ENCODE results near the gene GGA2.

- no peak for TF ChIP-seq POLR2AphosphoS5 (IDR thresholded peaks at IDR 0.05; ENCODE audit: low read depth, low read length)
- TF ChIP-seq POLR2A (IDR thresholded peaks at IDR 0.05; ENCODE audit: low read depth, low read length), result no peak
- no peak for TF ChIP-seq TAF1 (IDR thresholded peaks at IDR 0.05; ENCODE audit: borderline replicate concordance, low read depth, low read length)
These were observed 896 bp downstream of the GGA2 start for GRCh38 chr16:23509441-23509754.
